Stimulated activated effector memory CD8-positive, alpha-beta T cell treated with anti-CD3 and anti-CD28 coated beads, Interleukin-12 subunit alpha, Interleukin-12 subunit beta, amount 100 ng/mL, for 72 hours (primary cell): ENCODE data around the gene AGMAT.

Experiments used
- ATAC-seq: fragments of 150-1000 bp; cut with Tn5 transposase; 2 replicates; pipeline ENCODE4 v1.10.0; 2021
- DNase-seq, 2 donors: peaks; one replicate each; pipeline ENCODE4 v3.0.0; 2021 to 2022; ENCODE audit warnings: low spot score in 2 of 2
- H3K27ac Mint-ChIP-seq: one replicate; pipeline ENCODE4 v1.8.0; 2022; ENCODE audit warnings: mild to moderate bottlenecking, mixed read lengths
- H3K36me3 Mint-ChIP-seq: one replicate; pipeline ENCODE4 v1.8.0; 2022; ENCODE audit warnings: mild to moderate bottlenecking, mixed read lengths
- H3K4me1 Mint-ChIP-seq: one replicate; pipeline ENCODE4 v1.8.0; 2022; ENCODE audit warnings: mixed read lengths
- H3K4me3 Mint-ChIP-seq: one replicate; pipeline ENCODE4 v1.8.0; 2022; ENCODE audit warnings: mild to moderate bottlenecking, mixed read lengths
- H3K9me3 Mint-ChIP-seq: one replicate; pipeline ENCODE4 v1.8.0; 2022; ENCODE audit warnings: mixed read lengths

AGMAT gene

GRCh38 chr1:15524283-15525049 is 60.4 kb downstream of the AGMAT start:
- Mint-ChIP-seq H3K36me3 (peaks cover 18% of the 10 kb centered on the region), H3K27ac (peak overlapping the region; percentile 99), H3K4me3 (peak overlapping the region; percentile 77), H3K9me3 (no peaks in the 10 kb centered on the region), H3K4me1 (peaks cover 46% of the 10 kb centered on the region)
- ATAC-seq (peak; percentile 65), DNase-seq (peak; percentile 98 to 100)

- Mint-ChIP-seq H3K9me3 (no peaks in the 10 kb centered on the region), H3K36me3 (peaks cover 18% of the 10 kb centered on the region), H3K4me3 (peak within 1 kb of the TSS; percentile 77), H3K27ac (peak within 1 kb of the TSS; percentile 99), H3K4me1 (peaks cover 46% of the 10 kb centered on the region)
- ATAC-seq, result no peak
- no peak for DNase-seq
These were observed 60.9 kb downstream of the AGMAT start, which contains the start of gene CASP9 for GRCh38 chr1:15524021-15524282. CASP9 (minus strand) TSS chr1:15524215; CDS start chr1:15524200, 15 bp downstream.

GRCh38 chr1:15523104-15524020 is 61.5 kb downstream of the AGMAT start:
- Mint-ChIP-seq H3K4me1 (peaks cover 46% of the 10 kb centered on the region), H3K36me3 (peaks cover 18% of the 10 kb centered on the region), H3K9me3 (no peaks in the 10 kb centered on the region), H3K27ac (peak overlapping the region; percentile 99), H3K4me3 (peak overlapping the region; percentile 77)
- ATAC-seq (no peak), DNase-seq (no peak)

- H3K4me3 Mint-ChIP-seq, result peak overlapping the region; percentile 77
- H3K4me1 Mint-ChIP-seq, result peaks cover 39% of the 10 kb centered on the region
- H3K27ac Mint-ChIP-seq, result no peak overlapping the region
These were observed 62.3 kb downstream of the AGMAT start for GRCh38 chr1:15522551-15522950.

More at GRCh38 chr1:15522551-15522950, 62.3 kb downstream of the AGMAT start:
- Mint-ChIP-seq H3K9me3 (no peaks in the 10 kb centered on the region), H3K36me3 (peaks cover 26% of the 10 kb centered on the region)
- no peak for ATAC-seq
- no peak for DNase-seq
